Osteoblast (primary cell): ENCODE data around the gene ST6GALNAC3. TPM values are rescaled to one million over a fixed set of nuclear protein-coding genes. Genes with fewer than 3 reads are reported as not detected.
"Not testable (repeated sequence)": the region's sequence is repeated elsewhere in the genome, so short reads cannot be mapped to it uniquely, and the experiment has no call there.

Experiments
- DNase-seq: peaks from one replicate; pipeline ENCODE4 v3.0.0; 2011; ENCODE audit warnings: low spot score, mixed read lengths; ENCODE audit not compliant: insufficient read length; ENCODE audit errors: missing footprints
- H2AFZ ChIP-seq: 2 replicates; pipeline ENCODE4 v1.6.0; 2011; ENCODE audit warnings: mild to moderate bottlenecking, low read length
- H3K27ac ChIP-seq: 2 replicates; pipeline ENCODE4 v1.5.1; 2011; ENCODE audit warnings: mild to moderate bottlenecking, low read depth, low read length, moderate library complexity
- H3K27me3 ChIP-seq: 2 replicates; pipeline ENCODE4 v1.6.0; 2012; ENCODE audit warnings: mild to moderate bottlenecking, control low read depth, inconsistent platforms, low read length, moderate library complexity; ENCODE audit not compliant: insufficient read depth
- H3K36me3 ChIP-seq: 2 replicates; pipeline ENCODE4 v1.5.1; 2011; ENCODE audit warnings: mild to moderate bottlenecking, low read length, control low read depth, moderate library complexity; ENCODE audit not compliant: insufficient read depth
- H3K4me1 ChIP-seq: 2 replicates; pipeline ENCODE4 v1.5.1; 2011; ENCODE audit warnings: mild to moderate bottlenecking, low read length, control low read depth, moderate library complexity; ENCODE audit not compliant: insufficient read depth
- H3K4me2 ChIP-seq: 2 replicates; pipeline ENCODE4 v1.6.0; 2011; ENCODE audit warnings: mild to moderate bottlenecking, low read length; ENCODE audit not compliant: insufficient read depth
- H3K4me3 ChIP-seq: fragments of 200-600 bp; sonication (generic); 3 replicates; pipeline ENCODE4 v1.5.1; 2012; ENCODE audit warnings: mild to moderate bottlenecking, low read length, inconsistent platforms; ENCODE audit not compliant: insufficient read depth
- H3K79me2 ChIP-seq: 2 replicates; pipeline ENCODE4 v1.6.0; 2012; ENCODE audit warnings: mild to moderate bottlenecking, low read length, control low read depth, inconsistent platforms; ENCODE audit not compliant: insufficient read depth
- H3K9me3 ChIP-seq: 2 replicates; pipeline ENCODE4 v1.5.1; 2011; ENCODE audit warnings: low read depth, low read length, control low read depth
- H4K20me1 ChIP-seq: 2 replicates; pipeline ENCODE4 v1.6.0; 2012; ENCODE audit warnings: mild to moderate bottlenecking, low read length, control low read depth; ENCODE audit not compliant: insufficient read depth
- CTCF ChIP-seq: IDR thresholded peaks from 2 replicates; pipeline ENCODE4 v1.5.1; 2011; ENCODE audit warnings: mild to moderate bottlenecking, low read depth, low read length, moderate library complexity; ENCODE audit errors: extremely low read depth
- total RNA-seq: library from RNA; depleted of rRNA; stranded (reverse); fragments of >200 nt; gene quantifications from 2 replicates; pipeline ENCODE4 v1.2.3, GENCODE V29; 2012

Gene ST6GALNAC3
- total RNA-seq, 1 donor: not detected

GRCh38 chr1:76046149-76046548 is 28.4 kb upstream of the ST6GALNAC3 start:
- TF ChIP-seq CTCF: no peak
- no peaks in the 10 kb centered on the region for H4K20me1 ChIP-seq
- no peak overlapping the region for H2AFZ ChIP-seq
- no peak overlapping the region for H3K4me2 ChIP-seq
- no peaks in the 10 kb centered on the region for H3K4me1 ChIP-seq
- H3K36me3 ChIP-seq: no peaks in the 10 kb centered on the region
- DNase-seq: no peak
- H3K27ac ChIP-seq: no peak overlapping the region
- H3K79me2 ChIP-seq: no peaks in the 10 kb centered on the region
- H3K9me3 ChIP-seq: no peaks in the 10 kb centered on the region
- no peak overlapping the region for H3K4me3 ChIP-seq
- no peaks in the 10 kb centered on the region for H3K27me3 ChIP-seq

- Histone ChIP-seq H3K27me3 (no peaks in the 10 kb centered on the region), H2AFZ (no peak overlapping the region), H3K79me2 (no peaks in the 10 kb centered on the region), H3K36me3 (no peaks in the 10 kb centered on the region), H4K20me1 (no peaks in the 10 kb centered on the region), H3K4me1 (no peaks in the 10 kb centered on the region), H3K27ac (no peak overlapping the region), H3K9me3 (no peaks in the 10 kb centered on the region), H3K4me3 (no peak overlapping the region), H3K4me2 (no peak overlapping the region)
- TF ChIP-seq CTCF: no peak
- DNase-seq: no peak
Observed at GRCh38 chr1:76048219-76048618, 26.3 kb upstream of the ST6GALNAC3 start.

- no peaks in the 10 kb centered on the region for H3K9me3 ChIP-seq
- H3K4me3 ChIP-seq: no peak overlapping the region
- no peaks in the 10 kb centered on the region for H3K36me3 ChIP-seq
- H3K4me2 ChIP-seq: no peak overlapping the region
- H3K4me1 ChIP-seq: no peaks in the 10 kb centered on the region
- H2AFZ ChIP-seq: no peak overlapping the region
- no peaks in the 10 kb centered on the region for H4K20me1 ChIP-seq
- no peaks in the 10 kb centered on the region for H3K79me2 ChIP-seq
- H3K27ac ChIP-seq: no peak overlapping the region
- no peak for TF ChIP-seq CTCF
- no peak for DNase-seq
- no peaks in the 10 kb centered on the region for H3K27me3 ChIP-seq
Observed at GRCh38 chr1:76048926-76049325, 25.6 kb upstream of the ST6GALNAC3 start.

- H2AFZ ChIP-seq: no peak overlapping the region
- H3K27ac ChIP-seq: no peak overlapping the region
- no peak overlapping the region for H3K4me2 ChIP-seq
- no peaks in the 10 kb centered on the region for H3K4me1 ChIP-seq
- no peaks in the 10 kb centered on the region for H3K9me3 ChIP-seq
- no peak for TF ChIP-seq CTCF
- no peaks in the 10 kb centered on the region for H3K36me3 ChIP-seq
- H4K20me1 ChIP-seq: no peaks in the 10 kb centered on the region
- no peaks in the 10 kb centered on the region for H3K27me3 ChIP-seq
- no peak for DNase-seq
- H3K79me2 ChIP-seq: no peaks in the 10 kb centered on the region
- no peak overlapping the region for H3K4me3 ChIP-seq
Observed at GRCh38 chr1:76049498-76049897, 25.0 kb upstream of the ST6GALNAC3 start.

- H3K79me2 ChIP-seq, H3K9me3 ChIP-seq, DNase-seq, H3K4me1 ChIP-seq, H3K4me3 ChIP-seq, H2AFZ ChIP-seq, H3K27ac ChIP-seq, H3K36me3 ChIP-seq, H3K4me2 ChIP-seq, H3K27me3 ChIP-seq, H4K20me1 ChIP-seq: not testable (repeated sequence)
Observed at GRCh38 chr1:76050073-76050472, 24.5 kb upstream of the ST6GALNAC3 start.
